Naive thymus-derived CD8-positive, alpha-beta T cell (primary cell): Measurements from ENCODE around the gene NAT16. TPM values are rescaled to one million over a fixed set of nuclear protein-coding genes. Genes with fewer than 3 reads are reported as not detected.
A peak's percentile ranks its signal among the peaks of the same experiment; 100 is the strongest.

ENCODE experiments used
- ATAC-seq, 2 donors: fragments of 150-1000 bp; cut with Tn5 transposase in 1 of 2; sonication (Bioruptor Pico), chemical (Tn5 transposase) in 1 of 2; 1 replicate in 1 of 2; 2 replicates in 1 of 2; pipeline ENCODE4 v1.10.0; 2021; ENCODE audit warnings: mild to moderate bottlenecking in 2 of 2, moderate library complexity in 2 of 2
- POLR2A ChIA-PET: fragments of 350-600 bp; sonication (Branson Sonifier 250); formaldehyde crosslinking; loops from one replicate; lab custom pipeline; 2021; ENCODE audit warnings: antibody characterized with exemption; lab: Charles Lee
- DNase-seq, 10 donors: peaks; one replicate each; pipeline versions ENCODE4 v3.0.0 to v3.0.0-alpha.2; 2020 to 2022
- H3K27ac Mint-ChIP-seq, 10 donors: one replicate each; pipeline ENCODE4 v1.8.0; 2020 to 2022; ENCODE audit warnings: mild to moderate bottlenecking in 10 of 10, mixed read lengths in 10 of 10, moderate library complexity in 4 of 10, inconsistent platforms in 1 of 10
- H3K27me3 Mint-ChIP-seq, 5 donors: one replicate each; pipeline ENCODE4 v1.8.0; 2021 to 2022; ENCODE audit warnings: mixed read lengths in 5 of 5
- H3K36me3 Mint-ChIP-seq, 3 donors: one replicate each; pipeline ENCODE4 v1.8.0; 2020 to 2022; ENCODE audit warnings: mixed read lengths in 3 of 3, mild to moderate bottlenecking in 2 of 3, inconsistent platforms in 1 of 3
- H3K4me1 Mint-ChIP-seq, 4 donors: one replicate each; pipeline ENCODE4 v1.8.0; 2021 to 2022; ENCODE audit warnings: mixed read lengths in 4 of 4
- H3K4me3 Mint-ChIP-seq, 10 donors: one replicate each; pipeline ENCODE4 v1.8.0; 2020 to 2022; ENCODE audit warnings: mild to moderate bottlenecking in 10 of 10, mixed read lengths in 10 of 10, moderate library complexity in 6 of 10, inconsistent platforms in 1 of 10
- H3K9me3 Mint-ChIP-seq, 9 donors: one replicate each; pipeline ENCODE4 v1.8.0; 2020 to 2022; ENCODE audit warnings: mixed read lengths in 9 of 9, mild to moderate bottlenecking in 3 of 9, inconsistent platforms in 1 of 9, moderate library complexity in 1 of 9
- polyA plus RNA-seq, 3 donors: library from polyadenylated mRNA; unstranded; fragments of 300-500 nt; fragmentation: Illumina TruSeq; gene quantifications; one replicate each; pipeline ENCODE4 v1.2.3, GENCODE V29; 2021
- total RNA-seq, 8 experiments: library from RNA in 2 of 8; stranded (reverse) in 2 of 8; gene quantifications; one replicate each; pipeline ENCODE4 v1.2.3 and lab custom pipeline; 2021 to 2026

The NAT16 gene
- total RNA-seq (not detected), polyA plus RNA-seq (not detected), total RNA-seq (lab: John Stamatoyannopoulos, UW) (0 reads per million in 6 experiments)

GRCh38 chr7:101180130-101180755 lies at the start of gene NAT16:
Gene NAT16, minus strand, starts transcription at chr7:101180293. Its CDS starts 5,486 bp downstream, at chr7:101174807.
- Mint-ChIP-seq H3K4me1 (peaks cover 10 to 22% (median 12%) of the 10 kb centered on the region in 4 donors), H3K9me3 (peaks cover 0 to 4% (median 0%) of the 10 kb centered on the region in 9 donors), H3K4me3 (peak within 1 kb of the TSS; percentile 12 to 75 (median 60)), H3K27me3 (peaks cover 40 to 84% (median 57%) of the 10 kb centered on the region in 5 donors), H3K27ac (peak within 1 kb of the TSS in 2 of 10 donors; percentile 3 to 25), H3K36me3 (peaks cover 0 to 8% (median 0%) of the 10 kb centered on the region in 3 donors)
- DNase-seq, result no peak
- peak; percentile 32 to 51 for ATAC-seq
- POLR2A ChIA-PET, result interaction anchor here (0.6 kb wide), 1 partner anchor 61 kb away, joined by 3 read pairs; no protein-coding TSS in a partner anchor

- no peak overlapping the region for H3K4me3 Mint-ChIP-seq
These were observed 46.6 kb upstream of the NAT16 start for GRCh38 chr7:101226721-101227120.

GRCh38 chr7:101225650-101226049 lies 45.6 kb upstream of the NAT16 start:
- H3K4me3 Mint-ChIP-seq, result no peak overlapping the region
- peaks cover 0 to 82% (median 8%) of the 10 kb centered on the region in 3 donors for H3K36me3 Mint-ChIP-seq
- no peaks in the 10 kb centered on the region for H3K9me3 Mint-ChIP-seq
- POLR2A ChIA-PET, result no interaction called here
- no peak for ATAC-seq
- peaks cover 6 to 22% (median 17%) of the 10 kb centered on the region in 4 donors for H3K4me1 Mint-ChIP-seq
- no peaks in the 10 kb centered on the region for H3K27me3 Mint-ChIP-seq
- no peak for DNase-seq
- H3K27ac Mint-ChIP-seq, result no peak overlapping the region

More at GRCh38 chr7:101226721-101227120, 46.6 kb upstream of the NAT16 start:
- H3K4me1 Mint-ChIP-seq, result peaks cover 4 to 15% (median 12%) of the 10 kb centered on the region in 4 donors
- DNase-seq (no peak), ATAC-seq (no peak)
- POLR2A ChIA-PET, result interaction anchor here (0.6 to 1.4 kb wide), 3 partner anchors 9 to 1124 kb away, joined by 3 to 4 read pairs (median 4); partner anchors contain the start of genes PLOD3 and ZNHIT1
- H3K27me3 Mint-ChIP-seq, result no peaks in the 10 kb centered on the region
- H3K27ac Mint-ChIP-seq, result no peak overlapping the region
- peaks cover 0 to 83% (median 8%) of the 10 kb centered on the region in 3 donors for H3K36me3 Mint-ChIP-seq
- H3K9me3 Mint-ChIP-seq, result no peaks in the 10 kb centered on the region

- Mint-ChIP-seq H3K4me1 (peaks cover 19 to 36% (median 29%) of the 10 kb centered on the region in 4 donors), H3K9me3 (no peaks in the 10 kb centered on the region), H3K27me3 (no peaks in the 10 kb centered on the region), H3K27ac (no peak overlapping the region), H3K36me3 (peaks cover 0 to 66% (median 8%) of the 10 kb centered on the region in 3 donors), H3K4me3 (peak overlapping the region in 1 of 10 donors; percentile 20)
- ATAC-seq (no peak), DNase-seq (no peak)
- POLR2A ChIA-PET, result interaction anchor here (1.3 to 1.7 kb wide), 2 partner anchors 21 to 28 kb away, joined by 3 to 5 read pairs; no protein-coding TSS in a partner anchor
These were observed 43.4 kb upstream of the NAT16 start for GRCh38 chr7:101223528-101223927.

GRCh38 chr7:101222275-101222830 lies 42.3 kb upstream of the NAT16 start:
- no peak overlapping the region for H3K4me3 Mint-ChIP-seq
- H3K4me1 Mint-ChIP-seq, result peaks cover 20 to 42% (median 33%) of the 10 kb centered on the region in 4 donors
- H3K27ac Mint-ChIP-seq, result no peak overlapping the region
- no peaks in the 10 kb centered on the region for H3K9me3 Mint-ChIP-seq
- peaks cover 0 to 55% (median 8%) of the 10 kb centered on the region in 3 donors for H3K36me3 Mint-ChIP-seq
- no peak for ATAC-seq
- DNase-seq, result no peak
- H3K27me3 Mint-ChIP-seq, result no peaks in the 10 kb centered on the region
- POLR2A ChIA-PET, result interaction anchor here (1.7 kb wide), 1 partner anchor 30 kb away, joined by 5 read pairs; no protein-coding TSS in a partner anchor

GRCh38 chr7:101220295-101220694 lies 40.2 kb upstream of the NAT16 start:
- peaks cover 0 to 44% (median 6%) of the 10 kb centered on the region in 3 donors for H3K36me3 Mint-ChIP-seq
- no peaks in the 10 kb centered on the region for H3K9me3 Mint-ChIP-seq
- no peaks in the 10 kb centered on the region for H3K27me3 Mint-ChIP-seq
- ATAC-seq (no peak), DNase-seq (no peak)
- H3K27ac Mint-ChIP-seq, result peak overlapping the region in 2 of 10 donors; percentile 2 to 10
- H3K4me1 Mint-ChIP-seq, result peaks cover 25 to 53% (median 41%) of the 10 kb centered on the region in 4 donors
- peak overlapping the region in 5 of 10 donors; percentile 27 to 43 (median 37) for H3K4me3 Mint-ChIP-seq
- POLR2A ChIA-PET, result no interaction called here

- H3K9me3 Mint-ChIP-seq, result no peaks in the 10 kb centered on the region
- peaks cover 25 to 53% (median 40%) of the 10 kb centered on the region in 4 donors for H3K4me1 Mint-ChIP-seq
- H3K36me3 Mint-ChIP-seq, result peaks cover 0 to 35% (median 4%) of the 10 kb centered on the region in 3 donors
These were observed 38.4 kb upstream of the NAT16 start for GRCh38 chr7:101218236-101219125.

GRCh38 chr7:101217388-101218235 lies 37.5 kb upstream of the NAT16 start, which contains the start of the genes PLOD3 and ZNHIT1:
Gene PLOD3, minus strand, starts transcription at chr7:101217581. Its CDS starts 307 bp downstream, at chr7:101217274.
Gene ZNHIT1, plus strand, starts transcription at chr7:101218165. Its CDS starts 31 bp downstream, at chr7:101218196.
- Mint-ChIP-seq H3K4me1 (peaks cover 24 to 53% (median 40%) of the 10 kb centered on the region in 4 donors), H3K4me3 (peak within 1 kb of the TSS; percentile 93 to 98 (median 96)), H3K27ac (peak within 1 kb of the TSS; percentile 93 to 98 (median 96)), H3K27me3 (no peaks in the 10 kb centered on the region), H3K36me3 (peaks cover 0 to 29% (median 4%) of the 10 kb centered on the region in 3 donors), H3K9me3 (no peaks in the 10 kb centered on the region)
- POLR2A ChIA-PET, result interaction anchor here (0.6 to 3.1 kb wide), 16 partner anchors 9 to 789 kb away, joined by 3 to 59 read pairs (median 3); partner anchors contain the start of genes FBXO24, FIS1, IFT22 and LRCH4
- DNase-seq (peak; percentile 89 to 98 (median 96)), ATAC-seq (peak; percentile 75 to 79)

More at GRCh38 chr7:101218236-101219125, 38.4 kb upstream of the NAT16 start:
- POLR2A ChIA-PET, result interaction anchor here (0.6 to 3.1 kb wide), 13 partner anchors 8 to 790 kb away, joined by 3 to 59 read pairs (median 3); partner anchors contain the start of genes FBXO24, FIS1, IFT22 and LRCH4
- Mint-ChIP-seq H3K27ac (peak overlapping the region; percentile 93 to 98 (median 96)), H3K4me3 (peak overlapping the region; percentile 93 to 98 (median 96)), H3K27me3 (no peaks in the 10 kb centered on the region)
- DNase-seq, result no peak
- peak; percentile 6 to 7 for ATAC-seq

GRCh38 chr7:101216860-101217387 lies 36.8 kb upstream of the NAT16 start:
- Mint-ChIP-seq H3K27ac (peak overlapping the region in 9 of 10 donors; percentile 36 to 98 (median 88)), H3K27me3 (no peaks in the 10 kb centered on the region), H3K4me3 (peak overlapping the region; percentile 93 to 98 (median 96)), H3K36me3 (peaks cover 0 to 25% (median 4%) of the 10 kb centered on the region in 3 donors), H3K9me3 (no peaks in the 10 kb centered on the region), H3K4me1 (peaks cover 20 to 48% (median 38%) of the 10 kb centered on the region in 4 donors)
- POLR2A ChIA-PET, result interaction anchor here (0.6 to 3.1 kb wide), 9 partner anchors 10 to 739 kb away, joined by 3 to 59 read pairs (median 4); partner anchors contain the start of genes FBXO24, FIS1 and LRCH4
- DNase-seq (peak in 1 of 10 donors; percentile 8), ATAC-seq (peak in 1 of 2 donors; percentile 7)

GRCh38 chr7:101216001-101216859 lies 36.1 kb upstream of the NAT16 start:
- H3K4me1 Mint-ChIP-seq, result peaks cover 13 to 41% (median 34%) of the 10 kb centered on the region in 4 donors
- no peaks in the 10 kb centered on the region for H3K27me3 Mint-ChIP-seq
- H3K27ac Mint-ChIP-seq, result peak overlapping the region in 9 of 10 donors; percentile 36 to 88 (median 76)
- H3K9me3 Mint-ChIP-seq, result no peaks in the 10 kb centered on the region
- H3K4me3 Mint-ChIP-seq, result peak overlapping the region; percentile 59 to 98 (median 88)
- DNase-seq (no peak), ATAC-seq (no peak)
- peaks cover 0 to 20% (median 4%) of the 10 kb centered on the region in 3 donors for H3K36me3 Mint-ChIP-seq
- POLR2A ChIA-PET, result interaction anchor here (0.6 to 3.1 kb wide), 4 partner anchors 28 to 738 kb away, joined by 3 to 59 read pairs (median 12); partner anchors contain the start of gene FIS1
